HepG2 (cell line): ENCODE measurements around the gene TIMM10. TPM values are rescaled to one million over a fixed set of nuclear protein-coding genes. Genes with fewer than 3 reads are reported as not detected.

ENCODE experiments used
- AGO1 ChIP-seq: fragments of 200-400 bp; formaldehyde crosslinking; IDR thresholded peaks from 2 replicates; pipeline ENCODE4 v1.6.1; 2017; ENCODE audit warnings: mild to moderate bottlenecking, low read depth, low read length, moderate library complexity; ENCODE audit not compliant: poor library complexity, severe bottlenecking
- AHR ChIP-seq: IDR thresholded peaks from 2 replicates; pipeline ENCODE4 v1.6.1; 2018; ENCODE audit warnings: missing genetic modification reagents, missing compliant biosample characterization
- CCAR2 ChIP-seq: fragments of 200-400 bp; formaldehyde crosslinking; optimal IDR thresholded peaks from 2 replicates; pipeline ENCODE3; 2018; ENCODE audit warnings: low read depth, mild to moderate bottlenecking, low read length, moderate library complexity
- CENPT ChIP-seq: sonication (generic); formaldehyde crosslinking; IDR thresholded peaks from 2 replicates; pipeline ENCODE4 v1.8.0; 2022; ENCODE audit warnings: low read depth, mild to moderate bottlenecking, moderate library complexity, missing genetic modification reagents
- DZIP1 ChIP-seq: sonication (generic); formaldehyde crosslinking; IDR thresholded peaks from 2 replicates; pipeline ENCODE4 v1.5.0; 2020; ENCODE audit warnings: mild to moderate bottlenecking, missing genetic modification reagents
- FOSL1 ChIP-seq: sonication (generic); formaldehyde crosslinking; IDR thresholded peaks from 2 replicates; pipeline ENCODE4 v1.9.0; 2021; ENCODE audit warnings: missing genetic modification reagents, borderline replicate concordance
- FOXO1 ChIP-seq: sonication (generic); formaldehyde crosslinking; IDR thresholded peaks from 2 replicates; pipeline ENCODE4 v1.4.0; 2020; ENCODE audit warnings: missing genetic modification reagents
- FOXP1 ChIP-seq, 2 experiments: fragments of 450-650 bp in 1 of 2; IDR thresholded peaks; 2 replicates each; pipeline ENCODE4 v1.6.1; 2017 to 2018; ENCODE audit warnings: antibody characterized with exemption in 1 of 2
- GABPA ChIP-seq, 2 experiments: IDR thresholded peaks; 2 replicates each; pipeline ENCODE4 v1.6.1; 2011 to 2016; ENCODE audit warnings: low read depth in 2 of 2, low read length in 1 of 2, missing biosample characterization in 1 of 2, missing genetic modification characterization in 1 of 2
- HIVEP1 ChIP-seq: sonication (generic); formaldehyde crosslinking; IDR thresholded peaks from 2 replicates; pipeline ENCODE4 v1.4.0; 2020; ENCODE audit warnings: mild to moderate bottlenecking, missing genetic modification reagents
- HNRNPK ChIP-seq: fragments of 200-400 bp; formaldehyde crosslinking; IDR thresholded peaks from 2 replicates; pipeline ENCODE4 v1.6.1; 2018; ENCODE audit warnings: low read length, low read depth, moderate library complexity, mild to moderate bottlenecking; ENCODE audit not compliant: poor library complexity, severe bottlenecking
- HNRNPLL ChIP-seq: fragments of 200-400 bp; formaldehyde crosslinking; IDR thresholded peaks from 2 replicates; pipeline ENCODE4 v1.6.1; 2017; ENCODE audit warnings: mild to moderate bottlenecking, low read depth, low read length; ENCODE audit not compliant: poor library complexity, severe bottlenecking
- KDM1A ChIP-seq: IDR thresholded peaks from 2 replicates; pipeline ENCODE4 v1.6.1; 2016; ENCODE audit warnings: missing compliant biosample characterization
- MAFF ChIP-seq: IDR thresholded peaks from 2 replicates; pipeline ENCODE4 v1.6.1; 2011; ENCODE audit warnings: low read depth, low read length, improper control_type of control experiment
- MXI1 ChIP-seq: IDR thresholded peaks from 3 replicates; pipeline ENCODE4 v1.6.1; 2012; ENCODE audit warnings: low read depth, low read length, inconsistent platforms, borderline replicate concordance
- NCOA5 ChIP-seq: sonication (generic); formaldehyde crosslinking; IDR thresholded peaks from 2 replicates; pipeline ENCODE4 v1.4.0; 2020; ENCODE audit warnings: missing genetic modification reagents
- NCOR1 ChIP-seq: fragments of 200-600 bp; sonication (generic); IDR thresholded peaks from 2 replicates; pipeline ENCODE4 v1.7.0; 2017; ENCODE audit warnings: antibody characterized with exemption, low read length, borderline replicate concordance
- SP2 ChIP-seq: sonication (generic); formaldehyde crosslinking; IDR thresholded peaks from 2 replicates; pipeline ENCODE4 v1.5.1; 2020; ENCODE audit warnings: mild to moderate bottlenecking, missing genetic modification reagents
- TAF1 ChIP-seq: sonication (generic); formaldehyde crosslinking; IDR thresholded peaks from 2 replicates; pipeline ENCODE4 v1.4.0; 2020; ENCODE audit warnings: missing genetic modification reagents
- TBX2 ChIP-seq: sonication (generic); formaldehyde crosslinking; IDR thresholded peaks from 2 replicates; pipeline ENCODE4 v1.5.0; 2020; ENCODE audit warnings: missing genetic modification reagents, mild to moderate bottlenecking, borderline replicate concordance
- TCF7 ChIP-seq: sonication (generic); IDR thresholded peaks from 2 replicates; pipeline ENCODE4 v1.6.1; 2016; ENCODE audit warnings: antibody characterized with exemption, low read depth
- XRCC5 ChIP-seq: fragments of 200-400 bp; formaldehyde crosslinking; optimal IDR thresholded peaks from 2 replicates; pipeline ENCODE3; 2017; ENCODE audit warnings: mild to moderate bottlenecking, low read length
- ZNF12 ChIP-seq: sonication (generic); formaldehyde crosslinking; IDR thresholded peaks from 2 replicates; pipeline ENCODE4 v1.5.0; 2020; ENCODE audit warnings: missing genetic modification reagents
- ZNF235 ChIP-seq: sonication (generic); formaldehyde crosslinking; IDR thresholded peaks from 2 replicates; pipeline ENCODE4 v1.8.1; 2023; ENCODE audit warnings: mild to moderate bottlenecking, missing genetic modification reagents, borderline replicate concordance
- ZNF34 ChIP-seq: sonication (generic); formaldehyde crosslinking; IDR thresholded peaks from 2 replicates; pipeline ENCODE4 v1.4.0; 2020; ENCODE audit warnings: mild to moderate bottlenecking, missing genetic modification reagents, borderline replicate concordance
- ZNF652 ChIP-seq: IDR thresholded peaks from 2 replicates; pipeline ENCODE4 v1.6.1; 2016; ENCODE audit warnings: low read depth, borderline replicate concordance
- ZNF678 ChIP-seq: sonication (generic); formaldehyde crosslinking; IDR thresholded peaks from 2 replicates; pipeline ENCODE4 v1.4.0; 2020; ENCODE audit warnings: mild to moderate bottlenecking, missing genetic modification reagents
- ZNF691 ChIP-seq: sonication (generic); formaldehyde crosslinking; IDR thresholded peaks from 2 replicates; pipeline ENCODE4 v1.4.0; 2020; ENCODE audit warnings: missing genetic modification reagents, low read depth, mild to moderate bottlenecking, borderline replicate concordance
- ZNF816 ChIP-seq: sonication (generic); formaldehyde crosslinking; IDR thresholded peaks from 2 replicates; pipeline ENCODE4 v1.8.0; 2022; ENCODE audit warnings: missing genetic modification reagents, mild to moderate bottlenecking, borderline replicate concordance
- polyA plus RNA-seq, 8 experiments: library from polyadenylated mRNA; depleted of rRNA in 3 of 8; stranded (reverse) in 7 of 8; unstranded in 1 of 8; fragments of >200 nt; fragmentation: Illumina TruSeq in 4 of 8; extraction: Trizol in 4 of 8; gene quantifications; 2 replicates each; pipeline versions ENCODE4 v1.2.1 to v1.2.3, GENCODE V29; 2011 to 2016; ENCODE audit warnings: low read depth in 4 of 8, missing spikeins in 1 of 8, mixed read lengths in 1 of 8; ENCODE audit not compliant: insufficient read depth in 1 of 8
- total RNA-seq, 5 experiments: library from RNA; depleted of rRNA; stranded (reverse); fragments of >200 nt; fragmentation: Illumina TruSeq; extraction: Trizol; gene quantifications; 2 replicates each; pipeline ENCODE4 v1.2.3, GENCODE V29; 2016; ENCODE audit warnings: low read depth in 1 of 5

TIMM10 gene
- total and polyA plus RNA-seq, 2 of the 13 experiments (the other 11 are each of a cell fraction or from before 2014, with no cell fraction given), result 67.8 to 82.2 TPM

GRCh38 chr11:57567515-57568329 is 37.2 kb upstream of the TIMM10 start, which contains the start of gene UBE2L6 (continued):
- no peak for TF ChIP-seq KDM1A
- no peak for TF ChIP-seq ZNF652 (CRISPR knock-in tag)
- no peak for TF ChIP-seq TCF7
- no peak for TF ChIP-seq GABPA (IDR thresholded peaks at IDR 0.05; ENCODE audit: low read depth, low read length)
- TF ChIP-seq GABPA (CRISPR knock-in tag; IDR thresholded peaks at IDR 0.05; ENCODE audit: low read depth), result no peak
- no peak for TF ChIP-seq CENPT (CRISPR knock-in tag)
- no peak for TF ChIP-seq FOXO1 (CRISPR knock-in tag)
- peak; percentile 19 for TF ChIP-seq HNRNPLL
- no peak for TF ChIP-seq FOXP1 (IDR thresholded peaks at IDR 0.05)
- TF ChIP-seq FOXP1 (CRISPR knock-in tag; IDR thresholded peaks at IDR 0.05), result no peak
- TF ChIP-seq ZNF12 (CRISPR knock-in tag), result no peak
- peak; percentile 44; the same call in 1 of the 3 replicates for TF ChIP-seq MXI1
- no peak for TF ChIP-seq SP2 (CRISPR knock-in tag)
- TF ChIP-seq FOSL1 (CRISPR knock-in tag), result no peak
- TF ChIP-seq TBX2 (CRISPR knock-in tag), result peak; percentile 66; the same call in 1 of the 2 replicates
- no peak for TF ChIP-seq DZIP1 (CRISPR knock-in tag)
- no peak for TF ChIP-seq NCOR1
- TF ChIP-seq TAF1 (CRISPR knock-in tag), result no peak; the same call in 1 of the 2 replicates
- TF ChIP-seq ZNF816 (CRISPR knock-in tag), result no peak
- TF ChIP-seq MAFF, result no peak
- TF ChIP-seq ZNF34, result no peak
- no peak for TF ChIP-seq NCOA5 (CRISPR knock-in tag)
- no peak for TF ChIP-seq HIVEP1 (CRISPR knock-in tag)
- TF ChIP-seq ZNF235, result no peak
- no peak for TF ChIP-seq ZNF691 (CRISPR knock-in tag)
- TF ChIP-seq XRCC5, result peak; percentile 67
- no peak for TF ChIP-seq CCAR2
- TF ChIP-seq AHR (CRISPR knock-in tag), result no peak
- TF ChIP-seq AGO1, result no peak
- TF ChIP-seq ZNF678 (CRISPR knock-in tag), result no peak
- TF ChIP-seq HNRNPK, result no peak
